ENCODE measurements around the gene CASP10.

Gene CASP10

GRCh38 chr2:201262718-201263117, 79.8 kb downstream of the CASP10 start:
- DNase-seq: no peak

- no peak for DNase-seq
Measured at GRCh38 chr2:201263779-201264178, 80.8 kb downstream of the CASP10 start.

GRCh38 chr2:201264472-201265173, 81.7 kb downstream of the CASP10 start:
- no peak for DNase-seq

GRCh38 chr2:201266629-201267028, 83.7 kb downstream of the CASP10 start:
- DNase-seq: no peak

GRCh38 chr2:201267278-201268030, 84.5 kb downstream of the CASP10 start:
- DNase-seq: no peak

- DNase-seq: peak; percentile 70
Measured at GRCh38 chr2:201269764-201270163, 86.8 kb downstream of the CASP10 start.

- peak; percentile 57 for DNase-seq
Measured at GRCh38 chr2:201270293-201271001, 87.5 kb downstream of the CASP10 start.

- no peak for DNase-seq
Measured at GRCh38 chr2:201271917-201272316, 89.0 kb downstream of the CASP10 start.

- no peak for DNase-seq
Measured at GRCh38 chr2:201273330-201273983, 90.5 kb downstream of the CASP10 start.

- no peak for DNase-seq
Measured at GRCh38 chr2:201275069-201275468, 92.1 kb downstream of the CASP10 start.

- DNase-seq: no peak
Measured at GRCh38 chr2:201275990-201276389, 93.0 kb downstream of the CASP10 start.

- no peak for DNase-seq
Measured at GRCh38 chr2:201276511-201276910, 93.6 kb downstream of the CASP10 start.

All from hematopoietic multipotent progenitor cell treated with erythropoietin and hydrocortisone succinate and interleukin-3 and kit ligand, for 8 days (in vitro differentiated cells).